ENCODE measurements around the gene EARS2.

- TF ChIP-seq, protein P1, sequence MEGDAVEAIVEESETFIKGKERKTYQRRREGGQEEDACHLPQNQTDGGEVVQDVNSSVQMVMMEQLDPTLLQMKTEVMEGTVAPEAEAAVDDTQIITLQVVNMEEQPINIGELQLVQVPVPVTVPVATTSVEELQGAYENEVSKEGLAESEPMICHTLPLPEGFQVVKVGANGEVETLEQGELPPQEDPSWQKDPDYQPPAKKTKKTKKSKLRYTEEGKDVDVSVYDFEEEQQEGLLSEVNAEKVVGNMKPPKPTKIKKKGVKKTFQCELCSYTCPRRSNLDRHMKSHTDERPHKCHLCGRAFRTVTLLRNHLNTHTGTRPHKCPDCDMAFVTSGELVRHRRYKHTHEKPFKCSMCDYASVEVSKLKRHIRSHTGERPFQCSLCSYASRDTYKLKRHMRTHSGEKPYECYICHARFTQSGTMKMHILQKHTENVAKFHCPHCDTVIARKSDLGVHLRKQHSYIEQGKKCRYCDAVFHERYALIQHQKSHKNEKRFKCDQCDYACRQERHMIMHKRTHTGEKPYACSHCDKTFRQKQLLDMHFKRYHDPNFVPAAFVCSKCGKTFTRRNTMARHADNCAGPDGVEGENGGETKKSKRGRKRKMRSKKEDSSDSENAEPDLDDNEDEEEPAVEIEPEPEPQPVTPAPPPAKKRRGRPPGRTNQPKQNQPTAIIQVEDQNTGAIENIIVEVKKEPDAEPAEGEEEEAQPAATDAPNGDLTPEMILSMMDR (IDR thresholded peaks at IDR 0.05): no peak
- TF ChIP-seq POLR2A (IDR thresholded peaks at IDR 0.05): no peak
Measured at GRCh38 chr16:23524886-23525285, 32.3 kb downstream of the EARS2 start.

All from ovary (tissue), 3 donors.